Stimulated activated CD4-positive, alpha-beta T cell treated with anti-CD3 and anti-CD28 coated beads, Interleukin-15, amount 100 ng/mL, for 24 hours (primary cell): Measurements from ENCODE around the gene HBA1.
"Not testable (repeated sequence)": the region's sequence is repeated elsewhere in the genome, so short reads cannot be mapped to it uniquely, and the experiment has no call there.

Experiments
- DNase-seq: peaks from one replicate; pipeline ENCODE4 v3.0.0-alpha.2; 2020

HBA1 gene

GRCh38 chr16:211631-212180, 35.2 kb downstream of the HBA1 start:
- not testable (repeated sequence) for DNase-seq

- no peak for DNase-seq
These were observed 36.5 kb downstream of the HBA1 start for GRCh38 chr16:212999-213398.

- DNase-seq: no peak
These were observed 43.5 kb downstream of the HBA1 start for GRCh38 chr16:220021-220420.
